CD4-positive, alpha-beta T cell treated with Interleukin-17A for 4 hours (primary cell): ENCODE results near the gene CRTC3.

Source experiments
- DNase-seq: peaks from one replicate; pipeline ENCODE4 v3.0.0-alpha.2; 2020; ENCODE audit warnings: mixed read lengths

CRTC3 gene

DNA sequence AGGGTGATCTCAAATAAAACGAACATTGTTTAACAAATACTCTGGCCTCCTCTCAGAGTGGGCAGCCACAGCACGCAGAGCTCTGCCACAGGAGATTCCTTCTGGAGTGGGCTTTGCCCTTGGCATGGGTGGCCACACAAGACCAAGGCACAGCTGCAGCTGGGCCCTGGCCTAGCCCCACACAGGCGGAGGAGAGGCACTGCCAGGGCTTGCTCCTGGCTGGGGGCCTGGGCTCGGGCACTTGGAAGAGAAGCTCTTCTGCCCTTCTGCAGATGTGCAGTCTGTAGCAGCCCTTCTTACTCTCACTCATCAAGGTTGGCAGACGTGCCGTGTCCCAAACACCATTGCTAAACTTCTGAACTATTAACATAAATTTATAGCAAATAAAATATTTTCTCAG is 67.2 kb downstream of the CRTC3 start:
- DNase-seq = no peak

GRCh38 chr15:90597577-90597976 is 67.9 kb downstream of the CRTC3 start:
- no peak for DNase-seq

DNA sequence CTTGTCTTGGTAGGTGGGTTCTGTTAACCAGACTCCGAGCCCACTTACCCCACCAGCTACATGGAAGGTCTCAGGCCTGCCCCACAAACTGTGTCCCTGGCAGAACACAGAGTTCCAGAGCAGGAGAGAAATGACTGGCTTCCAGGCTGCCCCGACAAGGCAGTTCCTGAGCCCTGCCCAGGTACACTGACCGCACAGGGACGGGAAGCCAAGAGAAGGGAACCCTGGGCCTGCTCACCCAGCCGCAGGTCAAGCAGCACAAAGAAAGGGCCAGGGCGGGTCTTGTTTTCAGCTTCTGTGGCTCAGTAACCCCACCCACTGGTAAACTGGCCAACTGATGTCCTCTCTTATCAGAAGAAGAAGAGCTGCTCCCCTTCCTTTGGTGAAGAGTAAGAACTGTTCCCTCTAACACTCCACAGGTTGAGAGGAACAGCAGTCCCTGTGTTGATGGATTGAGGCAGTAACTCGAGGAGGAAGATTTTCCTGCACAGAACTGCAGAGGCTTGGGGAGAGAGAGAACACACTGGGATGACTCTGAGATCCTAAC is 68.4 kb downstream of the CRTC3 start:
- peak; percentile 11 for DNase-seq

- DNase-seq = no peak
Observed at GRCh38 chr15:90598679-90599078, 69.0 kb downstream of the CRTC3 start.

DNA sequence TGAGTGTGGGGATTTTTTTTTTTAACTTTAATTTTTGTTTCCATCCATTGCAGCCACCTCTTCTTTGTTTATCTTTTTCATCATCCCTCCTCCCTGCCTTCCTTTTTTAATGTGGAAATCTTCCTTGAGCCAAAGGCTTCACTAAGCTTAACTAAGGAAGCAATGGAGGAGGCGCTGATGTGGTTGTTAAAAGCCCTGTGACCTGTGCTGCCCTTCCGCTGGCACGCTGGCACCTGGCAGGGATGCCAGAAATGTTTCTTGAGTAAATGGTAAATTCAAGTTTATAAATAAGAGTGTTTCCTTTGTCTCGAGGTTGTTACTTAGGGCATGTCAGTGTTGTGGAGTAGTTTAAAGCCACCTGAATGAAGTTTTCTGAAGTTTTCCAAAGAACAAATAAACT is 69.4 kb downstream of the CRTC3 start:
- DNase-seq = no peak

DNA sequence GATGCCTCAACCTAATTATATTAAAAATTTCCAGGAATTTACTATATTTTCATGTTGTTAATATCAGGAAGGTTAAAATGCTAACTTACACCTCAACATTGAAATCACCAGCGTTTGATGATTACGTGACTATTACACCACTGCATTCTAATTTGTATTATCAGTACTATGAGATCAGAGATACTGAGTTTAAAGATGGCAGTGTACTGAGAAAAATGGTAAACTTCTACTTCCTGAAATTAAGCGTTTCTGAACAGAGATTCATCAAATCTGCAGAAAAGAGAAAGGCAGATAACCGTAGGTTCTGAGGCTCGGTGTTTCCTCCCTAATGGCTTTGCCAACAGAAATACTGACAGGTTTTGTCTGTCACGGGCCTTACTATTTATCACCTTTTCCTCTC is 69.9 kb downstream of the CRTC3 start:
- no peak for DNase-seq

DNA sequence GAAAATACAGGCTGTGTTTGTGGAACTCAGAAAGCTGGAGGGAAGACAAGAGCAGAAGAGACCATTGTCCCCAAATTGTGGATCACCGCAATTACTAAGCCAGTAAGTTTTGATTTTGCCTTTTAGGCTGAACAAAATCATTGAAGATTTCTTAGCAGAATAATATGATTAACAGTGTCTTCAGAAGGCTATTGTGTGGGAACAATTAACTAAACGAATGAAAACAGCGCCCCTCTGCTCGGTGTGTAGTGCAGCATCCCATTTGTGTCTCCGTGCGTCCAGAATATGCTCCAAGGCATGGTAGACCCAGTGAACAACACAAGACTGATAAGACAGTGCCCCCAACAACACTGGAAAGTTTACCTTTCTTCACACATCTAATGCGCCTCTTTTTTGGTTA is 71.2 kb downstream of the CRTC3 start:
- DNase-seq = no peak

- peak; percentile 75 for DNase-seq
Observed at GRCh38 chr15:90603893-90604292, 74.2 kb downstream of the CRTC3 start.

DNA sequence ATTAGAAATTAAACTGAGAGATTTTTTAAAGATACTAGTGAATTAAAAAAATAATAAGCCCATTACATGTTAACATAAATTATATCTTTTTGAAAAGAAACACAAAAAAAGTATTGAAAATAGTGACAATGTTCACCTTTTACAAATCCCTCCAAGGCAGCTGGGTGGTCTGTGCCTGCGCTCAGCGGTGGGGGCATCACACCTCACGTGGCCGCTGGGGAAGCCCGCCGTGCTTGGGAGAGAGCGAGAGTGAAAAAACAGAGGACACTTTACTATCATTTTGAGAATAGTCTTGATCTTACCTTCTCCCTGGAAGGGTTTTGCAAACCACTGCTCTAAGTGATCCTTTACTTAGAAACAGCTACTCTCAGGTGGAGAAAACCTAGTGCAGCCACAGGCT is 76.9 kb downstream of the CRTC3 start:
- DNase-seq = no peak

DNA sequence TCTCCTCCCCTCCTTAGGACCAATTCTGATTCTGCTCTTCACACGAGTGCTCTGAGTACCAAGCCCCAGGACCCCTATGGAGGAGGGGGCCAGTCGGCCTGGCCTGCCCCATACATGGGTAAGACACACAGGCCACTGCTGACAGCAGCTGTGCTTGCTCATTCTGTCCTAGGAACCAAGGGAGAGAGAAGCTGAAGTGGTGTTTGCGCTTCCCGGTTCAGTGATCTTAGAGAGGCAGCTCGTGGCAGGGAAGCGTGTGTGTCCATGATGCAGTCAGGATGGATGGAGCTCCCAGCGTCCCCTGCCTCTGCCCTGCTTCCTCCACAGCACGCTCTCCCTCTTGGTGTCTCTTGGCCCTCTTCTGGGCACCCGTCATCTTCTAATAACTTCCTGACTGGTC is 77.6 kb downstream of the CRTC3 start:
- DNase-seq = no peak

DNA sequence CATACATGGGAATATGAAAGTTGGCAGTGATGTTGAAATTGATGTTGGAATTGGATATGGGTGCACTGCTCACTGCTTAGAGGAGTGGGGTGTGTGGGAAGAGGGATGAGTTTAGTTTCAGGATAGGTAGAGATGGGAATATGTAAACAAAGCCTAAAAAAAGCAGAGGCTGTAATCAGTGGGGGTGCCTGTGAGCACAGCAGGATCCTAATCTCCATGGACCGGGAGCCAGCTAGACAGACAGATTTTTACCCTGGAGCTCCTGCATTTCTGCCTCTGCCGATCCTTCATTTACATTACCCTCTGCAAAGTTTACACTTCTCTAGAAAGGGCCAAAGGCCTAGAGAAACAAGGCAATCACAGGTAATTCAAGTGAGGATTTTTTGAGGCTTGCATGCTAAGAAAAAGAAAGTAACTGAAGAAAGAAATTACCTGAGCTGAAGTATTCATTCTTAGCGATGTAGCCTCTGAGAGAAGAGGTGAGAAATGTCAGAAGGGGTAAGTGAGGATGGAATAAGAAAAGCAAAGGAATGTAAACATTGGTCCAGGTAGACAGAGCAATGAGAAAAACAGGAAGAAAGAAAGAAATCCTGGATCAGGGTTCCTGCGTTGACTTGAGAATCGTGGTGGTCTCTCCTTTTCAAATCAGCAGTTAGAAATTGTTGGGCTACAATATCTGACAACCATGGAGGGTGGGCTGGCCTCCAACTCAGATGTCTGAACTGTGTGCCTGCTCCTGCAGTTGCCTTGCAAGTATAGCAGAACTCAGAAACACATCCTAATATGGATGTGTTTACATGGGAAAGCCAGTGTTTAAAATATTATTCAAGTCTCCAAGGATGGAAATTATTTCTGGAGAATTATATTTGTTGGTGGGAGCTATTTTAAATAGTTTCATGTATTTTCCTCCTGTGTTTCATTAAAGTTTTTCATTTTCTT is 79.8 kb downstream of the CRTC3 start:
- DNase-seq = no peak

DNA sequence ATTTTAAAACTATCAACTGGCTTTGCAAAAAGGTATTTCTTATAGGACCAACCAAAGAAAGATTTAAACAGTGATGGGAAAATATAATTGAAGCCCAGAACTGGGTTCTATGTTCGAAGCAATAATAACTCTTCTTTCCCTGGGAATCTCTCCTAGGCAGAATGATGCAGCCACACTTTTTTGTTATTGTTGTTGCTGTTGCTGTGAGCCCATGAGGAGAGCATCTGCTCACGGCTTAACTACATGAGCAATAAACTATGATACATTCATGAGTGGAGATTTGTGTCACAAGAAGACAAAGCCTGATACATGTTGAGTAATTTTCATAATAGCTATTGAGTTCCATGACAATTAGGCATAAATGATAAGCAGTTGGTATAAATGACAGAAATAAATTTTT is 80.5 kb downstream of the CRTC3 start:
- no peak for DNase-seq

DNA sequence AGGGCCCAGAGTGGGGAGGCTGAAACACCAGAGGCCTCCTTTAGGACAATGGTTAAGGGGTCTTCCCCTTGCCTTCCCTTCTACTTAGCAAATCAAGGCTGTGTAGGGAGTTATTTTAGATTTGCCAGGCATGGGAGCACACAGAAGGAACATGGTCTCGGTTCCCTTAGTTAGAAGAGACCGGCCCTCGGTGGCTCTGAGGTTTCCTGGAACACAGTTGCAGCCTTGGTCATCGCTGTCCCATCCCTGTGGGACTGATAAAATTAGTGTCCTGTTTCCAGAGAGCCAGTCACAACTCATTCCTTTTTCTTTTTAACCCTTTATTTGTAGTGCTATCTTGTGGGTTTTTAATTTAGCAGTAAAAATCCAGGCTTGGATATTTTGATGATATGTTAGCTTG is 81.4 kb downstream of the CRTC3 start:
- DNase-seq = no peak

GRCh38 chr15:90617171-90617570 is 87.4 kb downstream of the CRTC3 start:
- no peak for DNase-seq

- DNase-seq = no peak
Observed at GRCh38 chr15:90617668-90618097, 88.0 kb downstream of the CRTC3 start.

GRCh38 chr15:90618330-90619125 is 88.8 kb downstream of the CRTC3 start:
- no peak for DNase-seq

DNA sequence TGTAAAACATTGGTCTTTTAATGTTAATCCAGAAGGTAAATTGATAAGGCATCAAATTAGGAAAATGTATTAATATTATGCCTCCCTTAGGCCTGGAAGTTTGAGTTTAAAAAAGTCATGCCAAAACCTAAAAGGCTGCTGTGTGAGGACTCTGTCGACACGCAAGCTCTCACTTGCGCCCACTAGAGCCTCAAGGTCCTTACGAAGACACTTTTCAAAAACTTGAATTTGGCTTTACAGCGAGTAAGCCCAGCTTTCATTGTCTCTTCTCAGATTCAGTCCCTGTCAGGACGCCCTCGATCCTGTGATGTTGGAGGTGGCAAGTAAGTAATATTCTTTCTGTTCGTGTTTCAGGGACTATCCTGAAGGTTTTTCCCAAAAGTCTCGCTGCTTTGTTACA is 89.7 kb downstream of the CRTC3 start:
- DNase-seq = peak; percentile 37

DNA sequence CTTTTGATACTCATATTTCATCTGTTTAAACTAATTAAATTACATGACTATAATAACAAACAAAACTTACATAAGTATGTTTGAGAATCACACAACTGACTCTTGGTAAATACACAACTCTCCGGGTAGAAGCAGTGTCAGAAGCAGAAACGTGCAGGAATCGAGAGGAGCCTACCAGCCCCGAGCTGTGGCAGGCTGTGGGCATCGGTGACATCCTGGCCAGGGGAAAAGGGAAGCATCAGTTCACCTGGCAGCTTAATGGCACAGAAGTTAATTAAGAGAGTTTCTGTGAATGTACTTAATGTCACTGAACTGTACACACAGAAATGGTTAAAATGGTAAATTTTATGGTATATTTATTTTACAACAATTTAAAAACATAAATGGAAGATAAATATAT is 90.2 kb downstream of the CRTC3 start:
- peak; percentile 20 for DNase-seq

GRCh38 chr15:90620379-90621067 is 90.8 kb downstream of the CRTC3 start:
- peak; percentile 57 for DNase-seq

GRCh38 chr15:90623854-90624253 is 94.1 kb downstream of the CRTC3 start:
- no peak for DNase-seq

- no peak for DNase-seq
Observed at GRCh38 chr15:90624278-90624981, 94.7 kb downstream of the CRTC3 start.

DNA sequence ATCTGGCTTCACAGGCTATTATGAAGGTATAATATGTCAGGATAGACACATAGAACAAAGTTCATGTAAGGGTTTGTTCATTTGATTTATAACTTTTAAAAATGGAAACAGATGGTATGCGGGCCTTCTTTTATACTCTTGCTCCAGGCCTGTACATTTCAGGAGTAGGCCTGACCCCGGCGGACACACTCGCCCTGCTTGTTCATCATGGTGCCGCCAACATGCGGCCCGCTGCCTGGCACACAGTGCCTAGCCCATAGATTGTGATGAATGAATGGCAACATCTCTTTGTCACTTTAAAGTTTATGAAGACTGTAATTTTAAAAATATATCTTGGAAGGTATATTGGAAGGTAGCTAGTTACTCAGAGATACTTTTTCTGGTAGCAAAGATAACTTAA is 95.3 kb downstream of the CRTC3 start:
- DNase-seq = no peak
